ENCODE measurements around the gene C16orf96.

C16orf96 gene

DNA sequence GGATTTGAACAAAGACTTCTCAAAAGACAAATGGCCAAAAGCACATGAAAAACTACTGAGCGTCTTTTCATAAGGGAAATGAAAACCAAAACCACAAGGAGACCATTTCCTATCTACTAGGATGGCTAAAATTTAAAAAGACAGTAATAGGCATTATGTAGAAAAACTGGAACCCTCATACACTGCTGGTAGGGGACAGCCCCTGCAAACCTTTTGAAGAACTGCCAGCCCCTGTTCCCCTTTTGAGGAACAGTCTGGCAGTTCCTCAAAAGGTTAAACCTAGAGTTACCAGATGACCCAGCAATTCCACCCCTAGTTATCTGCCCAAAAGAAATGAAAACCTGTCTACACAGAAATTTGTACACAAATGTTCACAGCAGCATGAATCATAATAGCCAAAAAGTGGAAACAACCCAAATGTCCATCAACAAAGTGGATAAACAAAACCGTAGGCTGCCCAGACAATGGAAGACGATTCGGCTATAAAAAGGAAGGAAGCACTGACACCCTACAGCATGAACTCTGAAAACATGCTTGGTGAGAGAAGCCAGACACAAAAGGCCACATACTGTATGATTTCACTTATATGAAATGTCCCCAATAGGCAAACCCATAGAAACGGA is 40.4 kb upstream of the C16orf96 start:
- TF ChIP-seq ZNF140 (tag by site-specific recombination; IDR thresholded peaks at IDR 0.05) (peak; percentile 94), ZNF132 (tag by site-specific recombination; IDR thresholded peaks at IDR 0.05; ENCODE audit: borderline replicate concordance) (no peak), SALL2 (tag by site-specific recombination; IDR thresholded peaks at IDR 0.05; ENCODE audit: borderline replicate concordance) (no peak)
- ChIA-PET CTCF (interaction anchor here (0.6 to 1.8 kb wide), 10 partner anchors 10 to 440 kb away, joined by 3 to 8 read pairs (median 4); no protein-coding TSS in a partner anchor), POLR2A (no interaction called here)
- Histone ChIP-seq H3K36me3 (ENCODE audit: control insufficient read depth in 2 of 2, insufficient read depth in 1 of 2, low read length in 2 of 2) (peaks cover 0 to 43% of the 10 kb centered on the region in 2 experiments; a peak in 2 of 3 replicates), H3K9me3 (ENCODE audit: control insufficient read depth, insufficient read depth, low read depth, low read length) (no peaks in the 10 kb centered on the region), H3K27ac (ENCODE audit: extremely low read depth, low read depth, low read length) (no peak overlapping the region), H3K4me3 (ENCODE audit: low read depth, low read length) (no peak overlapping the region), H3K4me1 (ENCODE audit: control insufficient read depth, insufficient read depth, low read length) (no peaks in the 10 kb centered on the region)

DNA sequence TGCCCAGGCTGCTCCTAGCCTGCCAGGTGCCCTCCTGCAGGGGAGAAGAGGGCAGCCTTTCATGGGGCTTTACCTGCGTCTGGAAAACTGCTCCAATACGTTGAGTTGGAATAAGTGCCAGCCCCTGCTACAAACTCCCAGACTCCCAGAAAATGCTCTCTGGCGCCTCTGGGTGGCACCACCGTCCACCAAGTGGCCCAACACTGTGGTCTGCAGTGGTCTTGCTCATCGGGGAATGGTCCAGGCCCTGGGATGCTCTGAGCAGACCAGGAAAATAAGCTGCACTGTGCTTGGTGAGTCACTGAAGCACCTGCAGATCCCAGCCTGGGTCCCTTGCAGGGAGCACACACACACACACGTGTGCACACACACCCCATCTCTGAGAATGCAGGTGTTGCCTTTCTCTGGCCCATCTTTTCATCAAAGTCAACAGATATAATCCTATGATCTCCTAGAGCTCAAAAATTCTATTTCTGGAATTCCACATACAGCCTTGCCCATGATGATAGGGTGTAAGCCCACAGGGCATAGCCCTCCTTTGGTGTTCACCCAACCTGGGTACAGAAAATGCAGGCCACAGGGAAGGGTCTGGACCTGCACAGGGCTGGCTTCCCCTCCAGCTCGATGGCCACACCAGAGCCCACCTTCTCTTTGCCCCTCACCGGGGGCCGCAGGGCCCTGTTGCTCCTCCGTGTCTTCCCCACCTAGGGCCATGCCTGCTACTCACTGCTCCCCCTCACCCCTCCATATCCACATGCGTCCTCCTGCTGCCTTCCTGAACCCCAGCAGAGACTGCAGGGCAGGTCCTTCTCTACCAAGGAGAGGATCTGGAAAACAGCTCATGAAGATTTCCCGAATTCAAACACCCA is 38.1 kb upstream of the C16orf96 start:
- H3K9me3 ChIP-seq (ENCODE audit: control insufficient read depth, insufficient read depth, low read depth, low read length) = no peaks in the 10 kb centered on the region
- no peaks in the 10 kb centered on the region for H3K4me1 ChIP-seq (ENCODE audit: control insufficient read depth, insufficient read depth, low read length)
- no peak overlapping the region for H3K27ac ChIP-seq (ENCODE audit: extremely low read depth, low read depth, low read length)
- ChIA-PET POLR2A (no interaction called here), CTCF (interaction anchor here (0.5 to 2.6 kb wide), 25 partner anchors 11 to 681 kb away, joined by 3 to 28 read pairs (median 4); partner anchors contain the start of gene C16orf96)
- H3K36me3 ChIP-seq (ENCODE audit: control insufficient read depth in 2 of 2, insufficient read depth in 1 of 2, low read length in 2 of 2) = peaks cover 0 to 33% of the 10 kb centered on the region in 2 experiments; a peak in 2 of 3 replicates
- no peak overlapping the region for H3K4me3 ChIP-seq (ENCODE audit: low read depth, low read length)
- peak; percentile 79 for TF ChIP-seq ZNF654 (tag by site-specific recombination; IDR thresholded peaks at IDR 0.05; ENCODE audit: low read depth)
- TF ChIP-seq ZFP69B (tag by site-specific recombination; IDR thresholded peaks at IDR 0.05) = no peak
- peak; percentile 82 for TF ChIP-seq ZBTB17 (tag by site-specific recombination; IDR thresholded peaks at IDR 0.05)
- TF ChIP-seq IKZF3 (tag by site-specific recombination; IDR thresholded peaks at IDR 0.05) = peak; percentile 37; the same call in 1 of the 2 replicates
- no peak for TF ChIP-seq ZNF292 (tag by site-specific recombination; IDR thresholded peaks at IDR 0.05; ENCODE audit: borderline replicate concordance, low read depth)
- TF ChIP-seq ZNF544 (tag by site-specific recombination; IDR thresholded peaks at IDR 0.05) = no peak
- TF ChIP-seq, protein P1, sequence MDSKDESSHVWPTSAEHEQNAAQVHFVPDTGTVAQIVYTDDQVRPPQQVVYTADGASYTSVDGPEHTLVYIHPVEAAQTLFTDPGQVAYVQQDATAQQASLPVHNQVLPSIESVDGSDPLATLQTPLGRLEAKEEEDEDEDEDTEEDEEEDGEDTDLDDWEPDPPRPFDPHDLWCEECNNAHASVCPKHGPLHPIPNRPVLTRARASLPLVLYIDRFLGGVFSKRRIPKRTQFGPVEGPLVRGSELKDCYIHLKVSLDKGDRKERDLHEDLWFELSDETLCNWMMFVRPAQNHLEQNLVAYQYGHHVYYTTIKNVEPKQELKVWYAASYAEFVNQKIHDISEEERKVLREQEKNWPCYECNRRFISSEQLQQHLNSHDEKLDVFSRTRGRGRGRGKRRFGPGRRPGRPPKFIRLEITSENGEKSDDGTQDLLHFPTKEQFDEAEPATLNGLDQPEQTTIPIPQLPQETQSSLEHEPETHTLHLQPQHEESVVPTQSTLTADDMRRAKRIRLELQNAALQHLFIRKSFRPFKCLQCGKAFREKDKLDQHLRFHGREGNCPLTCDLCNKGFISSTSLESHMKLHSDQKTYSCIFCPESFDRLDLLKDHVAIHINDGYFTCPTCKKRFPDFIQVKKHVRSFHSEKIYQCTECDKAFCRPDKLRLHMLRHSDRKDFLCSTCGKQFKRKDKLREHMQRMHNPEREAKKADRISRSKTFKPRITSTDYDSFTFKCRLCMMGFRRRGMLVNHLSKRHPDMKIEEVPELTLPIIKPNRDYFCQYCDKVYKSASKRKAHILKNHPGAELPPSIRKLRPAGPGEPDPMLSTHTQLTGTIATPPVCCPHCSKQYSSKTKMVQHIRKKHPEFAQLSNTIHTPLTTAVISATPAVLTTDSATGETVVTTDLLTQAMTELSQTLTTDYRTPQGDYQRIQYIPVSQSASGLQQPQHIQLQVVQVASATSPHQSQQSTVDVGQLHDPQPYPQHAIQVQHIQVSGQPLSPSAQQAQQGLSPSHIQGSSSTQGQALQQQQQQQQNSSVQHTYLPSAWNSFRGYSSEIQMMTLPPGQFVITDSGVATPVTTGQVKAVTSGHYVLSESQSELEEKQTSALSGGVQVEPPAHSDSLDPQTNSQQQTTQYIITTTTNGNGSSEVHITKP (tag by site-specific recombination; IDR thresholded peaks at IDR 0.05) = 0 out of 2 replicates have a peak, but pooled peaks have one; percentile 38
- TF ChIP-seq ZNF350 (tag by site-specific recombination; IDR thresholded peaks at IDR 0.05) = no peak
- TF ChIP-seq, protein P2, sequence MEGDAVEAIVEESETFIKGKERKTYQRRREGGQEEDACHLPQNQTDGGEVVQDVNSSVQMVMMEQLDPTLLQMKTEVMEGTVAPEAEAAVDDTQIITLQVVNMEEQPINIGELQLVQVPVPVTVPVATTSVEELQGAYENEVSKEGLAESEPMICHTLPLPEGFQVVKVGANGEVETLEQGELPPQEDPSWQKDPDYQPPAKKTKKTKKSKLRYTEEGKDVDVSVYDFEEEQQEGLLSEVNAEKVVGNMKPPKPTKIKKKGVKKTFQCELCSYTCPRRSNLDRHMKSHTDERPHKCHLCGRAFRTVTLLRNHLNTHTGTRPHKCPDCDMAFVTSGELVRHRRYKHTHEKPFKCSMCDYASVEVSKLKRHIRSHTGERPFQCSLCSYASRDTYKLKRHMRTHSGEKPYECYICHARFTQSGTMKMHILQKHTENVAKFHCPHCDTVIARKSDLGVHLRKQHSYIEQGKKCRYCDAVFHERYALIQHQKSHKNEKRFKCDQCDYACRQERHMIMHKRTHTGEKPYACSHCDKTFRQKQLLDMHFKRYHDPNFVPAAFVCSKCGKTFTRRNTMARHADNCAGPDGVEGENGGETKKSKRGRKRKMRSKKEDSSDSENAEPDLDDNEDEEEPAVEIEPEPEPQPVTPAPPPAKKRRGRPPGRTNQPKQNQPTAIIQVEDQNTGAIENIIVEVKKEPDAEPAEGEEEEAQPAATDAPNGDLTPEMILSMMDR (tag by site-specific recombination; IDR thresholded peaks at IDR 0.05) = peak; percentile 74
- peak; percentile 94 for TF ChIP-seq ZNF10 (tag by site-specific recombination; IDR thresholded peaks at IDR 0.05)
- TF ChIP-seq MZF1 (tag by site-specific recombination; IDR thresholded peaks at IDR 0.05; ENCODE audit: borderline replicate concordance) = no peak
- no peak for TF ChIP-seq ZNF623 (tag by site-specific recombination; IDR thresholded peaks at IDR 0.05)
- peak; percentile 42; the same call in 1 of the 2 replicates for TF ChIP-seq ZEB2 (tag by site-specific recombination; IDR thresholded peaks at IDR 0.05)
- TF ChIP-seq ZNF600 (tag by site-specific recombination; IDR thresholded peaks at IDR 0.05) = peak; percentile 80
- TF ChIP-seq, protein P3, sequence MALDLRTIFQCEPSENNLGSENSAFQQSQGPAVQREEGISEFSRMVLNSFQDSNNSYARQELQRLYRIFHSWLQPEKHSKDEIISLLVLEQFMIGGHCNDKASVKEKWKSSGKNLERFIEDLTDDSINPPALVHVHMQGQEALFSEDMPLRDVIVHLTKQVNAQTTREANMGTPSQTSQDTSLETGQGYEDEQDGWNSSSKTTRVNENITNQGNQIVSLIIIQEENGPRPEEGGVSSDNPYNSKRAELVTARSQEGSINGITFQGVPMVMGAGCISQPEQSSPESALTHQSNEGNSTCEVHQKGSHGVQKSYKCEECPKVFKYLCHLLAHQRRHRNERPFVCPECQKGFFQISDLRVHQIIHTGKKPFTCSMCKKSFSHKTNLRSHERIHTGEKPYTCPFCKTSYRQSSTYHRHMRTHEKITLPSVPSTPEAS (tag by site-specific recombination; IDR thresholded peaks at IDR 0.05) = peak; percentile 42

Measured in HEK293 (cell line).